GM12878 (cell line): ENCODE measurements around the gene STK33. TPM values are rescaled to one million over a fixed set of nuclear protein-coding genes. Genes with fewer than 3 reads are reported as not detected.

ENCODE experiments used
- ATAC-seq: fragments of 200-7000 bp; cut with Tn5 transposase; 3 replicates; pipeline ENCODE4 v1.9.1; 2020; ENCODE audit warnings: mild to moderate bottlenecking, moderate library complexity
- BruUV-seq: library from RNA; stranded (reverse); fragments of 400-500 nt; replicated peaks from 2 replicates; lab custom pipeline; 2021; lab: Mats Ljungman, UMichigan
- CTCF ChIA-PET: fragments of 300-600 bp; sonication (Branson Sonifier 250); formaldehyde crosslinking; extraction: SDS; loops from one replicate; lab custom pipeline; 2021; ENCODE audit warnings: inconsistent platforms; lab: Yijun Ruan, JAX
- POLR2A ChIA-PET: fragments of 350-600 bp; formaldehyde crosslinking; extraction: SDS; loops from one replicate; lab custom pipeline; 2021; ENCODE audit warnings: inconsistent platforms; lab: Charles Lee
- RAD21 ChIA-PET: fragments of 300-600 bp; sonication (Branson Sonifier 250); formaldehyde crosslinking; loops from one replicate; lab custom pipeline; 2023; ENCODE audit warnings: antibody characterized with exemption; ENCODE audit not compliant: unreplicated experiment; lab: Charles Lee
- SMC1A ChIA-PET: fragments of 300-600 bp; sonication (Branson Sonifier 250); formaldehyde crosslinking; loops from one replicate; lab custom pipeline; 2023; ENCODE audit not compliant: unreplicated experiment, uncharacterized antibody; lab: Charles Lee
- DNase-seq: peaks from one replicate; pipeline ENCODE4 v3.0.0-alpha.2; 2011; ENCODE audit warnings: low read depth, low spot score
- FAIRE-seq: peaks from 3 replicates; lab custom pipeline; 2011; peaks lifted over from hg19 to GRCh38; lab: Jason Lieb, UNC
- H2AFZ ChIP-seq: 2 replicates; pipeline ENCODE4 v1.6.0; 2011; ENCODE audit warnings: low read depth, low read length, control low read depth; ENCODE audit not compliant: control insufficient read depth
- H3K27ac ChIP-seq: 2 replicates; pipeline ENCODE4 v1.5.1; 2011; ENCODE audit warnings: control low read depth; ENCODE audit not compliant: control insufficient read depth, insufficient read depth
- H3K27me3 ChIP-seq, 2 experiments: replicated peaks in 1 of 2; 2 replicates each; pipeline versions ENCODE4 v1.6.0 to v1.6.1; 2011; ENCODE audit warnings: low read length in 1 of 2; ENCODE audit not compliant: control insufficient read depth in 2 of 2, insufficient read depth in 2 of 2
- H3K36me3 ChIP-seq, 2 experiments: 2 replicates each; pipeline ENCODE4 v1.5.1; 2011; ENCODE audit warnings: low read length in 1 of 2; ENCODE audit not compliant: control insufficient read depth in 2 of 2, insufficient read depth in 2 of 2
- H3K4me1 ChIP-seq: 2 replicates; pipeline ENCODE4 v1.6.1; 2011; ENCODE audit warnings: mild to moderate bottlenecking, low read length, moderate library complexity, mixed read lengths; ENCODE audit not compliant: control insufficient read depth, insufficient read depth
- H3K4me2 ChIP-seq: 2 replicates; pipeline ENCODE4 v1.6.0; 2011; ENCODE audit warnings: control low read depth; ENCODE audit not compliant: control insufficient read depth, insufficient read depth
- H3K4me3 ChIP-seq: fragments of 200-600 bp; sonication (generic); 2 replicates; pipeline ENCODE4 v1.5.1; 2016
- H3K79me2 ChIP-seq: 2 replicates; pipeline ENCODE4 v1.6.0; 2011; ENCODE audit warnings: low read length; ENCODE audit not compliant: control insufficient read depth, insufficient read depth
- H3K9ac ChIP-seq: 2 replicates; pipeline ENCODE4 v1.8.0; 2011; ENCODE audit warnings: low read length, control low read depth, mixed read lengths; ENCODE audit not compliant: control insufficient read depth, insufficient read depth
- H3K9me3 ChIP-seq: replicated peaks from 3 replicates; pipeline ENCODE4 v1.5.1; 2011; ENCODE audit warnings: mild to moderate bottlenecking, low read length; ENCODE audit not compliant: control insufficient read depth, insufficient read depth
- H4K20me1 ChIP-seq: 2 replicates; pipeline ENCODE4 v1.6.0; 2011; ENCODE audit not compliant: control insufficient read depth, insufficient read depth
- ATF2 ChIP-seq: IDR thresholded peaks from 2 replicates; pipeline ENCODE4 v1.6.1; 2012; ENCODE audit warnings: low read length, inconsistent platforms
- ETV6 ChIP-seq, 2 experiments: fragments of 450-650 bp in 1 of 2; IDR thresholded peaks in 1 of 2; conservative IDR thresholded peaks in 1 of 2; 2 replicates each; pipeline ENCODE4 v1.6.1; 2014; ENCODE audit warnings: antibody characterized with exemption in 1 of 2, borderline replicate concordance in 1 of 2, low read depth in 1 of 2, mild to moderate bottlenecking in 1 of 2, moderate library complexity in 1 of 2
- FOS ChIP-seq: IDR thresholded peaks from 3 replicates; pipeline ENCODE4 v1.6.1; 2011; ENCODE audit warnings: borderline replicate concordance; ENCODE audit not compliant: insufficient read length; ENCODE audit errors: extremely low read depth
- KAT2A ChIP-seq: conservative IDR thresholded peaks from 2 replicates; pipeline ENCODE4 v1.6.1; 2011; ENCODE audit warnings: low read depth, low read length; ENCODE audit not compliant: control insufficient read depth
- KDM1A ChIP-seq: fragments of 200-600 bp; sonication (generic); IDR thresholded peaks from 2 replicates; pipeline ENCODE4 v1.6.1; 2016; ENCODE audit warnings: borderline replicate concordance
- KLF5 ChIP-seq: fragments of 450-650 bp; IDR thresholded peaks from 2 replicates; pipeline ENCODE4 v1.6.1; 2014; ENCODE audit warnings: mild to moderate bottlenecking; ENCODE audit not compliant: partially characterized antibody
- MYB ChIP-seq: fragments of 150-350 bp; IDR thresholded peaks from 2 replicates; pipeline ENCODE4 v1.6.1; 2014; ENCODE audit warnings: mild to moderate bottlenecking, low read depth, low read length, borderline replicate concordance
- MYC ChIP-seq: IDR thresholded peaks from 2 replicates; pipeline ENCODE4 v1.6.1; 2011; ENCODE audit warnings: mild to moderate bottlenecking, low read length, moderate library complexity, inconsistent platforms; ENCODE audit not compliant: insufficient read depth, insufficient replicate concordance, insufficient read length, severe bottlenecking
- RB1 ChIP-seq: fragments of 450-650 bp; formaldehyde crosslinking; IDR thresholded peaks from 2 replicates; pipeline ENCODE4 v1.6.1; 2017; ENCODE audit warnings: mild to moderate bottlenecking, borderline replicate concordance
- SIX5 ChIP-seq: IDR thresholded peaks from 2 replicates; pipeline ENCODE4 v1.6.1; 2011; ENCODE audit warnings: mild to moderate bottlenecking, low read depth, low read length, moderate library complexity; ENCODE audit not compliant: severe bottlenecking
- SMARCA5 ChIP-seq: fragments of 450-650 bp; IDR thresholded peaks from 2 replicates; pipeline ENCODE4 v1.6.1; 2017; ENCODE audit warnings: mild to moderate bottlenecking
- SMC3 ChIP-seq: IDR thresholded peaks from 2 replicates; pipeline ENCODE4 v1.6.1; 2011; ENCODE audit warnings: low read length, improper control_type of control experiment, borderline replicate concordance
- TCF12 ChIP-seq: IDR thresholded peaks from 2 replicates; pipeline ENCODE4 v1.6.1; 2011; ENCODE audit warnings: low read depth, mild to moderate bottlenecking, low read length
- ZNF274 ChIP-seq: IDR thresholded peaks from one replicate; pipeline ENCODE4 v1.8.0; 2011; ENCODE audit not compliant: insufficient read length, insufficient read depth
- ZNF622 ChIP-seq: fragments of 450-650 bp; IDR thresholded peaks from 2 replicates; pipeline ENCODE4 v1.6.1; 2017; ENCODE audit warnings: mild to moderate bottlenecking, inconsistent platforms
- WGBS: methylation state at CpG from one replicate; pipeline ENCODE4 v1.1.6; 2016; ENCODE audit warnings: low lambda C conversion rate; ENCODE audit not compliant: insufficient replicate concordance, insufficient coverage; ENCODE audit errors: missing lambda C conversion rate; 5-methylcytosine and 5-hydroxymethylcytosine counted together
- in situ Hi-C: fragments of 300-500 bp; cut with MboI; formaldehyde crosslinking; loops from 9 replicates; pipeline ENCODE4 v1.14.3; 2018; ENCODE audit warnings: mixed read lengths
- intact Hi-C: fragments of 100-400 bp; cut with micrococcal nuclease; formaldehyde crosslinking; loops from one replicate; pipeline ENCODE4 v1.14.2; 2022; ENCODE audit not compliant: unreplicated experiment
- polyA plus RNA-seq, 11 experiments: library from polyadenylated mRNA; depleted of rRNA in 4 of 11; unstranded in 6 of 11; stranded (reverse) in 5 of 11; fragments of >200 nt; fragmentation: Nextera tagmentation in 4 of 11; fragmentation: Illumina TruSeq in 1 of 11; extraction: Ambion mirVana in 4 of 11; extraction: Trizol in 1 of 11; gene quantifications; 1 replicate in 1 of 11; 2 replicates in 10 of 11; pipeline versions ENCODE4 v1.2.1 to v1.2.3, GENCODE V29; 2011 to 2016; ENCODE audit warnings: inconsistent platforms in 2 of 11, missing spikeins in 2 of 11, low read depth in 1 of 11
- total RNA-seq, 4 experiments: library from RNA; depleted of rRNA in 3 of 4; stranded (reverse); fragments of >200 nt in 3 of 4; fragmentation: Illumina TruSeq in 1 of 4; extraction: Trizol in 1 of 4; gene quantifications; 2 replicates each; pipeline versions ENCODE4 v1.2.1 to v1.2.3, GENCODE V29; 2013 to 2021
- TF ChIP-seq, protein P1 (sequence below): fragments of 450-650 bp; IDR thresholded peaks from 2 replicates; pipeline ENCODE4 v1.6.1; 2016; ENCODE audit warnings: mild to moderate bottlenecking
- TF ChIP-seq, protein P2 (sequence below): IDR thresholded peaks from 2 replicates; pipeline ENCODE4 v1.6.1; 2012; ENCODE audit warnings: low read depth, low read length, improper control_type of control experiment

The STK33 gene
- total and polyA plus RNA-seq, 10 of the 15 experiments (the other 5 are each of a cell fraction or from before 2014, with no cell fraction given): 5.2 to 27.3 (median 18.3) TPM

DNA sequence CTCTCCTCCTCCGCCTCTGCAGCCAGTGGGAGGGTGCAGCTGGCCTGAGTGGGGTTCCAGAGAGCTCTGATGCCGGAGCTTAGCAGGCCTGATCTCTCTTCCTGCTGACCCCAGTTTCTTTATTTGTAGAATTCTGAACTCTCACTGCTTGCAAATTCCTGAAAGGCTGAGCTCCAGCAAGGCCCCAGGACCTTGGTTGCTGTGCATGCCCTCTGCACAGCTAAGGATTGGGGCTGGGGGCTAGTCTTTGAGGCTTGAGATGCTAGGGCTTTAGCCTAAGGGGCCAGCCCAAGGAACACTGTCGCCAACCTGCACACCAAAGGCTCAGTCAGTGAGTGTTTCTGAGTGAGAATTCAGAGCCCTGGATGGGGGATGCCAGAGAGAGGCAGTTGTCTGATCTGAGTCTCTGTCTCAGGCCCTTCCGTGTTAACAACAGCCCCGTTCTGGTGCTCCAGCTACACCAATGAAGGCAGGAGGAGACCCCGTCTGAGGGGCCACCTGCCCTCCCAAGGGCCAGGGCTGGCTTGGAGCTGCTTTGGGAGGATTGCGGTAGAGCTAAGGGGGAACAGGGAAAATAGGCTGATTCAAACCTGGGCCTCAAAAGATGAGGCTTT, 224.3 kb downstream of the STK33 start:
- ATAC-seq: no peak
- Histone ChIP-seq H4K20me1 (no peaks in the 10 kb centered on the region), H3K4me2 (no peak overlapping the region), H3K4me3 (no peak overlapping the region), H3K9me3 (no peaks in the 10 kb centered on the region), H3K79me2 (no peaks in the 10 kb centered on the region), H3K36me3 (no peaks in the 10 kb centered on the region), H3K27ac (no peak overlapping the region), H3K27me3 (no peaks in the 10 kb centered on the region), H3K4me1 (no peaks in the 10 kb centered on the region), H2AFZ (no peak overlapping the region), H3K9ac (no peak overlapping the region)
- TF ChIP-seq KLF5 (no peak), RB1 (no peak), ZNF622 (no peak), ETV6 (conservative IDR thresholded peaks at IDR 0.05 in 1 of 2, IDR thresholded peaks at IDR 0.05 in 1 of 2; ENCODE audit: borderline replicate concordance in 1 of 2, low read depth in 1 of 2) (no peak), KAT2A (no peak), SIX5 (no peak), SMC3 (no peak), MYB (no peak), FOS (no peak), SMARCA5 (no peak), TCF12 (no peak), KDM1A (no peak), MYC (no peak), ATF2 (no peak), ZNF274 (no peak)
- TF ChIP-seq, protein P1, sequence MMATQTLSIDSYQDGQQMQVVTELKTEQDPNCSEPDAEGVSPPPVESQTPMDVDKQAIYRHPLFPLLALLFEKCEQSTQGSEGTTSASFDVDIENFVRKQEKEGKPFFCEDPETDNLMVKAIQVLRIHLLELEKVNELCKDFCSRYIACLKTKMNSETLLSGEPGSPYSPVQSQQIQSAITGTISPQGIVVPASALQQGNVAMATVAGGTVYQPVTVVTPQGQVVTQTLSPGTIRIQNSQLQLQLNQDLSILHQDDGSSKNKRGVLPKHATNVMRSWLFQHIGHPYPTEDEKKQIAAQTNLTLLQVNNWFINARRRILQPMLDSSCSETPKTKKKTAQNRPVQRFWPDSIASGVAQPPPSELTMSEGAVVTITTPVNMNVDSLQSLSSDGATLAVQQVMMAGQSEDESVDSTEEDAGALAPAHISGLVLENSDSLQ: no peak
- TF ChIP-seq, protein P2, sequence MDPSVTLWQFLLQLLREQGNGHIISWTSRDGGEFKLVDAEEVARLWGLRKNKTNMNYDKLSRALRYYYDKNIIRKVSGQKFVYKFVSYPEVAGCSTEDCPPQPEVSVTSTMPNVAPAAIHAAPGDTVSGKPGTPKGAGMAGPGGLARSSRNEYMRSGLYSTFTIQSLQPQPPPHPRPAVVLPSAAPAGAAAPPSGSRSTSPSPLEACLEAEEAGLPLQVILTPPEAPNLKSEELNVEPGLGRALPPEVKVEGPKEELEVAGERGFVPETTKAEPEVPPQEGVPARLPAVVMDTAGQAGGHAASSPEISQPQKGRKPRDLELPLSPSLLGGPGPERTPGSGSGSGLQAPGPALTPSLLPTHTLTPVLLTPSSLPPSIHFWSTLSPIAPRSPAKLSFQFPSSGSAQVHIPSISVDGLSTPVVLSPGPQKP: no peak
- ChIA-PET SMC1A (interaction anchor here (1.4 kb wide), 1 partner anchor 14 kb away, joined by 3 read pairs; no protein-coding TSS in a partner anchor), RAD21 (no interaction called here), POLR2A (no interaction called here), CTCF (interaction anchor here (0.6 to 1.8 kb wide), 5 partner anchors 42 to 242 kb away, joined by 3 to 5 read pairs (median 4); partner anchors contain the start of gene LMO1)
- in situ Hi-C loops (no loop called here), intact Hi-C loops (no loop called here)
- FAIRE-seq: no peak
- 41% methylated on average over 7 of the region's 7 CpGs for WGBS
- no peak for DNase-seq
- no TSS peak for BruUV-seq
